Activated T-helper 1 cell treated with anti-CD3 and anti-CD28 coated beads, Interleukin-2, amount 50 U/mL, for 16 hours (primary cell): Measurements from ENCODE around the gene TSPYL4.

ENCODE experiments used
- DNase-seq, 2 donors: peaks; one replicate each; pipeline ENCODE4 v3.0.0-alpha.2; 2020; ENCODE audit warnings: low read depth in 1 of 2, low spot score in 1 of 2

Gene TSPYL4

DNA sequence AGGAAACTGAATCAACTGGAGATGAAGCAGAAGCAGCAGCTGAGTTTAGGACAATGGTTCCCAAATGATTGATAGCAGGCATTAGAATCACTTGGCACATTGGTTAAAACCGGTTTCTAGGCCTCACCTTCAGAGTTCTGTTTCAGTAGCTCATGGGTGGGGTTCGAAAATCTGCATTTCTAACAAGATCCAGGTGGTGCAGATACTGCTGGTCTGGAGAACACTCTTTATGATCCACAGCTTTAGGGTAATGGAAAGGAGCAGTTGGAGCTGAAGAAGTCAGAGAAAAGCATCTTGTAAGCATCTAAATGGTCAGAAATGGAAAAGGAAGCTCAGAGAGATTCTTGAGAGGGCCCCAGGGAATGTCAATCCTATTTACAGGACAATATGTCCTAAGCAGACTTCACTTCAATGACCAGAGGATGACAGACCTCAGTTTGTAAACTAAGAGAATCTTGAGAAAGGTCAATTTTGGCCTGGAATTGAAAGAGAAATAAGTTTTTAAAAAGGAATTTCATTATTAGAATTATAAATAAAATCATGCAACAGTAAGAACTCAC lies 17.4 kb upstream of the TSPYL4 start:
- DNase-seq = no peak

DNA sequence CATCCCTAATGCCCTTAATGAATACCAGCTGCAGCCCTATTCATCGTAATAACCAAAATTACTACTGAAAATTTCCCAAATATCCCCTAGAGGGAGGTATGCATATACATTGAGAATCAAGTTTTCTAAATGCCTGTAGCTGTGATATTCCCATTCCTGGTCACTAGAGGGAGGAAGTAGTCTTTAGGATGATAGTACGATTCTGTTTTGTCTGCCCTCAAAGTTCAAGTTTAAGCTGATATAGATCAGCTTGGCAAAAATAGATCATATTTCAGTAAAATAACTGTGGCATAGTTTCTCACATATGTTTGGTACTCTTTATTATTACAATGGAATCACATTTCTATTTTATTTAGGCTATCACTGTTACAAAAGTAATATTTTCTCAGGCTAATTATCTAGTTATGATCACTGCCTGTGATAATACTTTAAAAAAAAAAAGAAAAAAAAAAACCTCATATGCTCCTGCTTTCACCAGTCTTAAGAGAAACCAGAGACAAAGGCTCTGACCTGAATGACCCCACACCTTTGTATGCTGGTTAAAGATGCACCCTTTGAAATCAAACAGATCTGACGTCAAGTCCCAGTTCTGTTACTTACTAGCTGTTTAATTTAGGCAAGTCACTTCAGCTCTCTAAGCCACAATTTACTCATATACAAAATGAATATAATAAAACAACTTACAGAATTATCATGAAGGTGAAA lies 14.9 kb upstream of the TSPYL4 start:
- no peak for DNase-seq

GRCh38 chr6:116267836-116268588 lies 14.1 kb upstream of the TSPYL4 start:
- DNase-seq = no peak

GRCh38 chr6:116266803-116267202 lies 12.9 kb upstream of the TSPYL4 start:
- DNase-seq = no peak

- no peak for DNase-seq
These were observed 11.4 kb upstream of the TSPYL4 start for GRCh38 chr6:116265041-116265829.

DNA sequence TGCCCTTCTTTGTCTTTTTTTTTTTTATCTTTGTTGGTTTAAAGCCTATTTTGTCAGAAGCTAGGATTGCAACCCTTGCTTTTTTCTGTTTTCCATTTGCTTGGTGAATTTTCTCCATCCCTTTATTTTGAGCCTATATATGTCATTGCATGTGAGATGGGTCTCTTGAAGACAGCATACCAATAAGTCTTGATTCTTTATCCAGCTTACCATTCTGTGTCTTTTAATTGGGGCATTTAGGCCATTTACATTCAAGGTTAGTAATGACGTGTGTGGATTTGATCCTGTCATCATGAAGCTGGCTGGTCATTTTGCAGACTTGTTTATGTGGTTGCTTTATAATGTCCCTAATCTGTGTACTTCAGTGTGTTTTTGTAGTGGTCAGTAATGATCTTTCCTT lies 9.5 kb upstream of the TSPYL4 start:
- no peak for DNase-seq

DNA sequence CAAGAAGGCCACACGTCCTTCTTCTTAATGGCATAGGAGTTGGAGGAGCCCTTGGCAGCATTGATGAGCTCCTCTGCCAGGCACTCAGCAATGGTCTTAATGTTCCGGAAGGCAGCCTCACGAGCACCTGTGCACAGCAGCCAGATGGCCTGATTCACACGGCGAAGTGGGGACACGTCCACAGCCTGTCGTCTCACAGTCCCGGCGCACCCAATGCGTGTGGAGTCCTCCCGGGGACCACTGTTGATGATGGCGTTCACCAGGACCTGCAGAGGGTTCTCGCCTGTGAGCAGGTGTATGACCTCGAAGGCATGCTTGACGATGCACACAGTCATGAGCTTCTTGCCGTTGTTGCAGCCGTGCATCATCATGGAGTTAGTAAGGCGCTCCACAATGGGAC lies 4.6 kb upstream of the TSPYL4 start:
- no peak for DNase-seq

GRCh38 chr6:116256694-116257093 lies 2.8 kb upstream of the TSPYL4 start:
- no peak for DNase-seq

DNA sequence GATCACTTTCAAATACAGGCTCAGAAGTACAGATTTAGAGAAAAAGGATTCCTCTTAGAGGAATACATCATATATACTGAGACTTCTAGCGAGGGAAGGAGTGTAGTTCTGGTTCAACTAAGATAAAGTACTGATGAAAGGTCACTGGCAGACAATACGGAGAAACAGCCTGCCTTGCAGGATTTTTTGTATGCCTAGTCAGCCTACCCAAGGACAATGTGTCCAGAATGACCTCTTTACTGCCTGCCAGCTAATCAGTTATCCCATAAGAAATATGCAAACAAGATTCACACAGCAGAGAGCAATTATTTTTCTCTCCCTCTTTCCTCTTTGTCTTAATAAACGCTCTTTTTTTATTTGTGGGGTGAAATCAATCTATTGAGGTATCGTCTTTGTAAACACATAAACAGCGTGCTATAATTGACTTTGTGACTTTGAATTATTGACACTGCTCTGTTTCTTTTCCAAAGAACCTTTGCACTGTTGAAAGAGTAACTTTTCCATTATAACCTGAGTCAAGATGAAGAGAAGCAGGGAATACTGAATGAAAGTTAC lies 1.4 kb upstream of the TSPYL4 start:
- DNase-seq = no peak

GRCh38 chr6:116254297-116255056 lies 602 bp upstream of the TSPYL4 start:
- no peak for DNase-seq

- no peak for DNase-seq
These were observed 729 bp downstream of the TSPYL4 start for GRCh38 chr6:116253188-116253504.

- no peak for DNase-seq
These were observed 2.1 kb downstream of the TSPYL4 start for GRCh38 chr6:116251568-116252384.

DNA sequence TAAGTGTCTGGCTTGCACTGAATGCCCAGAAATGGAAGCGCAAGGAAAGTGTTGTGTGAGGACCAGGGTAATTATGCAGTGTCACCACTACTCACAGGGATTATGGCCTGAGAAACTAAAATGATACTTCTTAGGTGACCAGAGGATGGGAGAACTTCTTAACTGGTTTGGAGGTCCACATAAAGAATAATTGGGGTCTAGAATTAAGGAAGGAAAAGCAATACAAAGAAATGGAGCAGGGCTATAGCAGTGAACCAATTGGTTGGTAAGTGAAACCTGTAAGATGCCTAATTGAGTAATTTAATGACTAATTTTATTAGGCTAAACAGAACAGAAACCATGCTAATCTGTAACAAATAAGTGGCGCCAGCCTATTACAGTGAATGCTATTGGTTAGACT lies 5.3 kb downstream of the TSPYL4 start:
- DNase-seq = no peak

DNA sequence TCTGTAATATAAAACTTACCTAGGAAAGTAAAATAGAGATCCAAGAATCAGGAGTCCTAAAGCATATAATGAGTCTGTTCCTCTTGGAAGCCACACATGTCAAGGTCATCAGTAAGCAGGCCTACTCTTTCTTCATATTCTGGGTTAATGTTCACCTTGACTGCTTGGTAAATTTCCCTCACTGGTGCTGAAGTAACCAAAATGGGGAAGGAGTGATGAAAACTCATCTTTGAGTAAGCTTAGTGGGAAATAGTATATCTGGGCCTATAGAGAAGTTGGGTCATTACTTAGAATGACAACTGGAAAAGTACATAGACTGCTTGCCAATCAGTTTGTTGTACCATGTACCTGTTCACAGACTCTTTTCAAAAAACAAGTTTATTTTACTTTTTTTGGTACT lies 6.6 kb downstream of the TSPYL4 start:
- no peak for DNase-seq

GRCh38 chr6:116246089-116246488 lies 7.8 kb downstream of the TSPYL4 start:
- no peak for DNase-seq

DNA sequence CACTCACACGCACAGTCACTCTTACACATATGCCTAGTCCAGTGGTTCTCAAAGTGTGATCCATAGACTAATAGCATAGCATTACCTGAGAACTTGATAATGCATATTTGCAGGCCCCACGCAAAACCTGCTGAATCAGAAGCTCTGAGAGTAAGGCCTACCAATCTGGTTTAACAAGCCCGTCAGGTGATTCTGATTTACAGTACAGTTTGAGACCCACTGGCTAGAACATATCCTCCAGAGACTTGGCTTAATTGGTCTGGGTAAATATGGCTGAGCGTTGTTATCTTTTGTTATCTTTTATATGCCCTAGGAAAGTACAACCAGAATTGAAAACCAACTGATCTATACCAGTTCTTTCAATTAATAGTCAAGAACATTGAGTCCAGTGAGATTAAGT lies 9.6 kb downstream of the TSPYL4 start:
- DNase-seq = no peak

- no peak for DNase-seq
These were observed 14.0 kb downstream of the TSPYL4 start for GRCh38 chr6:116239856-116240255.

GRCh38 chr6:116239256-116239655 lies 14.6 kb downstream of the TSPYL4 start:
- no peak for DNase-seq

GRCh38 chr6:116238083-116238482 lies 15.8 kb downstream of the TSPYL4 start:
- no peak for DNase-seq

DNA sequence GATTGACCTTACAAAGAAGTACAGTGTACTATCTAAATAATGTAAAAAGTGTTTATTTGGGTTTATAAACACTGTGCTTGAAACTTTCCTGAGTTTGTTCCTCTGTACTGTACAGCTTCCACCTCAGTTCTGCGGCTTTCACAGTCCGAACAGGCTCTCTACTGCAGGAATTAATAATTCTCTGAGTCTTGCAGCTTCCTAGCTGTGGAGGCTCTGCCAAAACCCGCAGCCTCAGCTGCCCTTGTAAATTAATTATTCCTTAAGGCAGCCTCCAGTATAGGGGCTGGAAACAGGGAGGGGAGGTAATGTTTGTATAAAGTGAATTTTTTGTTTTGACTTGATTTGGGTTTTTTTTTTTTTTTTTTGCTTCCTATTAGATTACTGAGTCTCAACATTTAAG lies 19.2 kb downstream of the TSPYL4 start:
- no peak for DNase-seq
